Stomach (tissue), 4 donors: ENCODE measurements around the gene TMC5.

Experiments
- EP300 ChIP-seq: sonication (generic); formaldehyde crosslinking; IDR thresholded peaks from one replicate; pipeline ENCODE4 v1.6.1; 2017; ENCODE audit warnings: antibody characterized with exemption
- POLR2A ChIP-seq, 4 donors: fragments of 450-650 bp; IDR thresholded peaks; one replicate each; pipeline ENCODE4 v1.6.1; 2016; ENCODE audit warnings: antibody characterized with exemption in 4 of 4, control low read depth in 2 of 4, mild to moderate bottlenecking in 1 of 4, moderate library complexity in 1 of 4
- POLR2AphosphoS5 ChIP-seq, 3 donors: sonication (generic); formaldehyde crosslinking; IDR thresholded peaks; one replicate each; pipeline ENCODE4 v1.6.1; 2016; ENCODE audit warnings: antibody characterized with exemption in 3 of 3
- TF ChIP-seq, protein P1 (sequence below), 7 experiments: fragments of 450-650 bp in 4 of 7; fragments of 200-600 bp in 3 of 7; sonication (generic) in 3 of 7; IDR thresholded peaks; one replicate each; pipeline ENCODE4 v1.5.1; 2016 to 2019; ENCODE audit warnings: antibody characterized with exemption in 7 of 7, control low read depth in 2 of 7, mild to moderate bottlenecking in 1 of 7

DNA sequence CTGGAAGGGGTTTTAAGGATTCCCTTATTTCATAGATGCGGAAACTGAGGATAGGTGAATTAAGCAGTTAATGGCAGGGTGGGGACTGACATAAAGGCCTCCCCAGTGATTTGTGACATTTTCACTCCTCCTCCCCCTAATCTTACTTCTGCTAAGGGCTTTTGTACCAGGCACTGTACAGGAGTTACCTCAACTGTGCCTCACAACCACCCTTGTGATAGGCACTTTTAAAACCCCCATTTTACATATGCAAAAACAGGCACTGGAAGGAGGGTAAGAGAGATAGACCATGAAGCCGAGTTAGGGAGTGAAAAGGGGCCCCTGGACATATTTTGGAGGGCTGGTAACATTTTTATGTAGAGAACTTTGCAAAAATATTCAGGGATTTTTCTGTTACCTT lies 105.1 kb downstream of the TMC5 start:
- TF ChIP-seq, protein P1, sequence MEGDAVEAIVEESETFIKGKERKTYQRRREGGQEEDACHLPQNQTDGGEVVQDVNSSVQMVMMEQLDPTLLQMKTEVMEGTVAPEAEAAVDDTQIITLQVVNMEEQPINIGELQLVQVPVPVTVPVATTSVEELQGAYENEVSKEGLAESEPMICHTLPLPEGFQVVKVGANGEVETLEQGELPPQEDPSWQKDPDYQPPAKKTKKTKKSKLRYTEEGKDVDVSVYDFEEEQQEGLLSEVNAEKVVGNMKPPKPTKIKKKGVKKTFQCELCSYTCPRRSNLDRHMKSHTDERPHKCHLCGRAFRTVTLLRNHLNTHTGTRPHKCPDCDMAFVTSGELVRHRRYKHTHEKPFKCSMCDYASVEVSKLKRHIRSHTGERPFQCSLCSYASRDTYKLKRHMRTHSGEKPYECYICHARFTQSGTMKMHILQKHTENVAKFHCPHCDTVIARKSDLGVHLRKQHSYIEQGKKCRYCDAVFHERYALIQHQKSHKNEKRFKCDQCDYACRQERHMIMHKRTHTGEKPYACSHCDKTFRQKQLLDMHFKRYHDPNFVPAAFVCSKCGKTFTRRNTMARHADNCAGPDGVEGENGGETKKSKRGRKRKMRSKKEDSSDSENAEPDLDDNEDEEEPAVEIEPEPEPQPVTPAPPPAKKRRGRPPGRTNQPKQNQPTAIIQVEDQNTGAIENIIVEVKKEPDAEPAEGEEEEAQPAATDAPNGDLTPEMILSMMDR (IDR thresholded peaks at IDR 0.05), result no peak
- TF ChIP-seq POLR2AphosphoS5 (IDR thresholded peaks at IDR 0.05) (no peak), POLR2A (IDR thresholded peaks at IDR 0.05) (no peak), EP300 (no peak)
